HepG2 (cell line): ENCODE measurements around the gene MEI1. TPM values are rescaled to one million over a fixed set of nuclear protein-coding genes. Genes with fewer than 3 reads are reported as not detected.

Source experiments
- AGO2 ChIP-seq: fragments of 200-400 bp; formaldehyde crosslinking; optimal IDR thresholded peaks from 2 replicates; pipeline ENCODE3; 2017; ENCODE audit warnings: mild to moderate bottlenecking, low read depth, low read length, moderate library complexity
- ATAD3A ChIP-seq: sonication (generic); formaldehyde crosslinking; IDR thresholded peaks from 2 replicates; pipeline ENCODE4 v1.4.0; 2020; ENCODE audit warnings: missing genetic modification reagents
- EEA1 ChIP-seq: sonication (generic); formaldehyde crosslinking; IDR thresholded peaks from 2 replicates; pipeline ENCODE4 v1.5.1; 2020; ENCODE audit warnings: mild to moderate bottlenecking, missing genetic modification reagents, borderline replicate concordance
- FLYWCH1 ChIP-seq: sonication (generic); formaldehyde crosslinking; IDR thresholded peaks from 2 replicates; pipeline ENCODE4 v1.8.1; 2023; ENCODE audit warnings: mild to moderate bottlenecking, missing genetic modification reagents
- HOXA5 ChIP-seq: sonication (generic); formaldehyde crosslinking; IDR thresholded peaks from 2 replicates; pipeline ENCODE4 v1.4.0; 2020; ENCODE audit warnings: missing genetic modification reagents
- MTF2 ChIP-seq: sonication (generic); formaldehyde crosslinking; IDR thresholded peaks from 2 replicates; pipeline ENCODE4 v1.5.0; 2020; ENCODE audit warnings: missing genetic modification reagents, borderline replicate concordance
- NFYC ChIP-seq: IDR thresholded peaks from 2 replicates; pipeline ENCODE4 v1.6.1; 2016; ENCODE audit warnings: missing genetic modification reagents, missing compliant biosample characterization
- PAX8 ChIP-seq: sonication (generic); formaldehyde crosslinking; IDR thresholded peaks from 2 replicates; pipeline ENCODE4 v1.8.0; 2022; ENCODE audit warnings: mild to moderate bottlenecking, missing genetic modification reagents, borderline replicate concordance
- PHF8 ChIP-seq: sonication (generic); formaldehyde crosslinking; IDR thresholded peaks from 2 replicates; pipeline ENCODE4 v1.5.0; 2020; ENCODE audit warnings: missing genetic modification reagents
- SIN3B ChIP-seq: fragments of 150-350 bp; IDR thresholded peaks from 2 replicates; pipeline ENCODE4 v1.6.1; 2014; ENCODE audit warnings: low read length
- SRSF4 ChIP-seq: fragments of 200-400 bp; formaldehyde crosslinking; IDR thresholded peaks from one replicate; pipeline ENCODE4 v1.6.1; 2018; ENCODE audit warnings: mild to moderate bottlenecking, low read depth, low read length, moderate library complexity; ENCODE audit not compliant: poor library complexity, severe bottlenecking
- TOE1 ChIP-seq: sonication (generic); formaldehyde crosslinking; IDR thresholded peaks from 2 replicates; pipeline ENCODE4 v1.4.0; 2020; ENCODE audit warnings: mild to moderate bottlenecking, missing genetic modification reagents
- WIZ ChIP-seq: sonication (generic); formaldehyde crosslinking; IDR thresholded peaks from 2 replicates; pipeline ENCODE4 v1.5.1; 2020; ENCODE audit warnings: mild to moderate bottlenecking, missing genetic modification reagents
- ZFAT ChIP-seq: sonication (generic); formaldehyde crosslinking; conservative IDR thresholded peaks from 2 replicates; pipeline ENCODE4 v1.8.1; 2023; ENCODE audit warnings: missing genetic modification reagents, inconsistent platforms
- ZNF383 ChIP-seq: sonication (generic); formaldehyde crosslinking; IDR thresholded peaks from 2 replicates; pipeline ENCODE4 v1.4.0; 2020; ENCODE audit warnings: missing genetic modification reagents, mild to moderate bottlenecking, borderline replicate concordance
- ZNF430 ChIP-seq: sonication (generic); formaldehyde crosslinking; IDR thresholded peaks from 2 replicates; pipeline ENCODE4 v1.9.0; 2021; ENCODE audit warnings: mild to moderate bottlenecking, missing genetic modification reagents
- ZNF468 ChIP-seq: sonication (generic); formaldehyde crosslinking; IDR thresholded peaks from 2 replicates; pipeline ENCODE4 v1.8.0; 2022; ENCODE audit warnings: mild to moderate bottlenecking, moderate library complexity, missing genetic modification reagents
- ZNF563 ChIP-seq: sonication (generic); formaldehyde crosslinking; IDR thresholded peaks from 2 replicates; pipeline ENCODE4 v1.8.0; 2022; ENCODE audit warnings: mild to moderate bottlenecking, moderate library complexity, missing genetic modification reagents
- ZNF782 ChIP-seq: sonication (generic); formaldehyde crosslinking; IDR thresholded peaks from 2 replicates; pipeline ENCODE4 v1.4.0; 2020; ENCODE audit warnings: missing genetic modification reagents, mild to moderate bottlenecking, borderline replicate concordance
- ZSCAN21 ChIP-seq: sonication (generic); formaldehyde crosslinking; IDR thresholded peaks from 2 replicates; pipeline ENCODE4 v1.8.0; 2022; ENCODE audit warnings: mild to moderate bottlenecking, missing genetic modification reagents, moderate library complexity, borderline replicate concordance
- polyA plus RNA-seq, 8 experiments: library from polyadenylated mRNA; depleted of rRNA in 3 of 8; stranded (reverse) in 7 of 8; unstranded in 1 of 8; fragments of >200 nt; fragmentation: Illumina TruSeq in 4 of 8; extraction: Trizol in 4 of 8; gene quantifications; 2 replicates each; pipeline versions ENCODE4 v1.2.1 to v1.2.3, GENCODE V29; 2011 to 2016; ENCODE audit warnings: low read depth in 4 of 8, missing spikeins in 1 of 8, mixed read lengths in 1 of 8; ENCODE audit not compliant: insufficient read depth in 1 of 8
- total RNA-seq, 5 experiments: library from RNA; depleted of rRNA; stranded (reverse); fragments of >200 nt; fragmentation: Illumina TruSeq; extraction: Trizol; gene quantifications; 2 replicates each; pipeline ENCODE4 v1.2.3, GENCODE V29; 2016; ENCODE audit warnings: low read depth in 1 of 5
- TF ChIP-seq, protein P1 (sequence below): sonication (generic); formaldehyde crosslinking; IDR thresholded peaks from 2 replicates; pipeline ENCODE4 v1.8.0; 2022; ENCODE audit warnings: mild to moderate bottlenecking, missing genetic modification reagents, borderline replicate concordance
- TF ChIP-seq, protein P2 (sequence below): sonication (generic); formaldehyde crosslinking; IDR thresholded peaks from 2 replicates; pipeline ENCODE4 v1.8.0; 2022; ENCODE audit warnings: mild to moderate bottlenecking, missing genetic modification reagents, moderate library complexity
- TF ChIP-seq, protein P3 (sequence below): sonication (generic); formaldehyde crosslinking; IDR thresholded peaks from 2 replicates; pipeline ENCODE4 v1.8.0; 2022; ENCODE audit warnings: low read depth, missing genetic modification reagents

Gene MEI1
- total and polyA plus RNA-seq, 2 of the 13 experiments (the other 11 are each of a cell fraction or from before 2014, with no cell fraction given) = 0.75 to 1.9 TPM

DNA sequence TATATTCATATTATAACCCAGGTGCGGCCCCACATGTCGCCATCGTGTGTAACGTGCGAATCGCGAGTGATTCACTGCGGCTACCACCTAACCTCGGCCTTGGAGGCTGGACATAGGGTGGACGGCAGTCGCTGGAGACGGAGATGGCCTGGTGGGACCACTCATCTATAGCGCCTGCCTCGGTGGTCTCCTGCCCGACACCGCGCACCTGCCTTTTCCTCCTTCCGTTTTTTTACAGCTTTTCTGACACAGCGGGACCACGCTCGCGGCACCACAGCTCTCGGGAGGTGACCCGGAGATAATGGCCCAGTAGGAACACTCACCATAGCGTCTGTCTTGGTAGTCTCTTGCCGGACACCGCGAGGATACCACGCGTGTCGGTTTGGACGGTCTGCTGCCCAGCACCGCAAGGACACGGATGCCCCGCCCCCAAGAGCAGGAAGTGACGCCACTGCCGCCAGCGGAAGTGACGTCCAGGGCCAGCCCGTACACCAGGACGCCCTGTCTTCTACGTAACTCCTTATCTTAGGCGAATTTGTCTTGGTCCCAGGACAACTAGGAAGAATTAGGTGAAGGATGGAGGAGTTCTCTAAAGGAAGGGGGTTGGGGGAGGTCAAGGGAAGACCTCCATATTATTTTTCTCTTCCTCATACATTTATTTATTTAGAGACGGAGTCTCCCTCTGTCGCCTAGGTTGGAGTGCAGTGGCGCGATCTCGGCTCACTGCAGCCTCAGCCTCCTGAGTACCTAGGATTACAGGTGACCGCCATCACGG is 17.1 kb upstream of the MEI1 start (continued):
- TF ChIP-seq, protein P1, sequence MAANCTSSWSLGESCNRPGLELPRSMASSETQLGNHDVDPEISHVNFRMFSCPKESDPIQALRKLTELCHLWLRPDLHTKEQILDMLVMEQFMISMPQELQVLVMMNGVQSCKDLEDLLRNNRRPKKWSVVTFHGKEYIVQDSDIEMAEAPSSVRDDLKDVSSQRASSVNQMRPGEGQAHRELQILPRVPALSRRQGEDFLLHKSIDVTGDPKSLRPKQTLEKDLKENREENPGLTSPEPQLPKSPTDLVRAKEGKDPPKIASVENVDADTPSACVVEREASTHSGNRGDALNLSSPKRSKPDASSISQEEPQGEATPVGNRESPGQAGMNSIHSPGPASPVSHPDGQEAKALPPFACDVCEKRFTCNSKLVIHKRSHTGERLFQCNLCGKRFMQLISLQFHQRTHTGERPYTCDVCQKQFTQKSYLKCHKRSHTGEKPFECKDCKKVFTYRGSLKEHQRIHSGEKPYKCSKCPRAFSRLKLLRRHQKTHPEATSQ = no peak
- TF ChIP-seq, protein P2, sequence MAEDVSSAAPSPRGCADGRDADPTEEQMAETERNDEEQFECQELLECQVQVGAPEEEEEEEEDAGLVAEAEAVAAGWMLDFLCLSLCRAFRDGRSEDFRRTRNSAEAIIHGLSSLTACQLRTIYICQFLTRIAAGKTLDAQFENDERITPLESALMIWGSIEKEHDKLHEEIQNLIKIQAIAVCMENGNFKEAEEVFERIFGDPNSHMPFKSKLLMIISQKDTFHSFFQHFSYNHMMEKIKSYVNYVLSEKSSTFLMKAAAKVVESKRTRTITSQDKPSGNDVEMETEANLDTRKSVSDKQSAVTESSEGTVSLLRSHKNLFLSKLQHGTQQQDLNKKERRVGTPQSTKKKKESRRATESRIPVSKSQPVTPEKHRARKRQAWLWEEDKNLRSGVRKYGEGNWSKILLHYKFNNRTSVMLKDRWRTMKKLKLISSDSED (CRISPR knock-in tag) = no peak
- TF ChIP-seq AGO2 (peak; percentile 88), NFYC (peak; percentile 42; the same call in 1 of the 2 replicates), EEA1 (CRISPR knock-in tag) (peak; percentile 85; the same call in 1 of the 2 replicates), WIZ (0 out of 2 replicates have a peak, but pooled peaks have one; percentile 58), MTF2 (CRISPR knock-in tag) (no peak), ATAD3A (CRISPR knock-in tag) (no peak), FLYWCH1 (CRISPR knock-in tag) (no peak), ZFAT (CRISPR knock-in tag) (no peak), HOXA5 (CRISPR knock-in tag) (0 out of 2 replicates have a peak, but pooled peaks have one; percentile 45), SIN3B (peak; percentile 41; the same call in 1 of the 2 replicates), ZNF782 (CRISPR knock-in tag) (no peak; the same call in 1 of the 2 replicates), ZSCAN21 (no peak; the same call in 1 of the 2 replicates), PAX8 (CRISPR knock-in tag) (no peak), SRSF4 (no peak), ZNF468 (CRISPR knock-in tag) (no peak), PHF8 (CRISPR knock-in tag) (peak; percentile 81), ZNF563 (no peak; the same call in 1 of the 2 replicates), ZNF383 (CRISPR knock-in tag) (no peak), ZNF430 (no peak), TOE1 (no peak)
- TF ChIP-seq, protein P3, sequence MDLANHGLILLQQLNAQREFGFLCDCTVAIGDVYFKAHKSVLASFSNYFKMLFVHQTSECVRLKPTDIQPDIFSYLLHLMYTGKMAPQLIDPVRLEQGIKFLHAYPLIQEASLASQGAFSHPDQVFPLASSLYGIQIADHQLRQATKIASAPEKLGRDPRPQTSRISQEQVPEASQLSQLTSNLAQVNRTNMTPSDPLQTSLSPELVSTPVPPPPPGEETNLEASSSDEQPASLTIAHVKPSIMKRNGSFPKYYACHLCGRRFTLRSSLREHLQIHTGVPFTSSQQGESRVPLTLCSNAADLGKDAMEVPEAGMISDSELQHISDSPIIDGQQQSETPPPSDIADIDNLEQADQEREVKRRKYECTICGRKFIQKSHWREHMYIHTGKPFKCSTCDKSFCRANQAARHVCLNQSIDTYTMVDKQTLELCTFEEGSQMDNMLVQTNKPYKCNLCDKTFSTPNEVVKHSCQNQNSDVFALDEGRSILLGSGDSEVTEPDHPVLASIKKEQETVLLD (CRISPR knock-in tag) = no peak
